Stimulated activated CD4-positive, alpha-beta T cell treated with anti-CD3 and anti-CD28 coated beads, Interleukin-4, amount 100 ng/mL, for 48 hours (primary cell): ENCODE data around the gene MTNR1B.

Experiments
- DNase-seq, 2 donors: peaks; one replicate each; pipeline ENCODE4 v3.0.0-alpha.2; 2020; ENCODE audit warnings: low read depth in 2 of 2

The MTNR1B gene

GRCh38 chr11:92969634-92970347, at the start of gene MTNR1B:
Gene MTNR1B (plus strand): TSS chr11:92969651. CDS start chr11:92969726, 75 bp downstream.
- no peak for DNase-seq

- DNase-seq = no peak
Observed at GRCh38 chr11:92920331-92920730, 49.1 kb upstream of the MTNR1B start.

GRCh38 chr11:92922731-92923130, 46.7 kb upstream of the MTNR1B start:
- no peak for DNase-seq

GRCh38 chr11:92929246-92929645, 40.2 kb upstream of the MTNR1B start:
- DNase-seq = no peak

- DNase-seq = no peak
Observed at GRCh38 chr11:92929653-92930052, 39.8 kb upstream of the MTNR1B start.

GRCh38 chr11:92931746-92932422, 37.6 kb upstream of the MTNR1B start:
- DNase-seq = no peak

GRCh38 chr11:92939305-92939704, 30.1 kb upstream of the MTNR1B start:
- no peak for DNase-seq

GRCh38 chr11:92941676-92942571, 27.5 kb upstream of the MTNR1B start:
- peak in 1 of 2 donors; percentile 2 for DNase-seq

GRCh38 chr11:92946707-92947106, 22.7 kb upstream of the MTNR1B start:
- DNase-seq = no peak

GRCh38 chr11:92948116-92948515, 21.3 kb upstream of the MTNR1B start:
- no peak for DNase-seq

GRCh38 chr11:92954003-92954402, 15.4 kb upstream of the MTNR1B start:
- DNase-seq = no peak

GRCh38 chr11:92955860-92956259, 13.6 kb upstream of the MTNR1B start:
- DNase-seq = no peak

GRCh38 chr11:92960886-92961285, 8.6 kb upstream of the MTNR1B start:
- DNase-seq = no peak

- DNase-seq = no peak
Observed at GRCh38 chr11:92962446-92962845, 7.0 kb upstream of the MTNR1B start.

GRCh38 chr11:92964471-92964870, 5.0 kb upstream of the MTNR1B start:
- DNase-seq = no peak

GRCh38 chr11:92965196-92965595, 4.3 kb upstream of the MTNR1B start:
- no peak for DNase-seq

- DNase-seq = no peak
Observed at GRCh38 chr11:92967178-92967577, 2.3 kb upstream of the MTNR1B start.

- no peak for DNase-seq
Observed at GRCh38 chr11:92967867-92968266, 1.6 kb upstream of the MTNR1B start.

GRCh38 chr11:92969293-92969633, 188 bp upstream of the MTNR1B start:
- DNase-seq = no peak

- DNase-seq = no peak
Observed at GRCh38 chr11:92972248-92972647, 2.8 kb downstream of the MTNR1B start.

GRCh38 chr11:92975285-92975684, 5.8 kb downstream of the MTNR1B start:
- no peak for DNase-seq

- no peak for DNase-seq
Observed at GRCh38 chr11:92976681-92977080, 7.2 kb downstream of the MTNR1B start.

- DNase-seq = no peak
Observed at GRCh38 chr11:92977401-92977800, 8.0 kb downstream of the MTNR1B start.
